Daoy (cell line): Measurements from ENCODE around the gene ARHGAP12. TPM values are rescaled to one million over a fixed set of nuclear protein-coding genes. Genes with fewer than 3 reads are reported as not detected.
"Not testable (repeated sequence)": the region's sequence is repeated elsewhere in the genome, so short reads cannot be mapped to it uniquely, and the experiment has no call there.

Experiments used
- DNase-seq: peaks from one replicate; pipeline ENCODE4 v3.0.0-alpha.2; 2015; ENCODE audit warnings: low read depth
- total RNA-seq: library from RNA; depleted of rRNA; stranded (reverse); fragments of >200 nt; shearing (Covaris generic); gene quantifications from 2 replicates; pipeline ENCODE4 v1.2.3, GENCODE V29; 2014; rRNA removed

Gene ARHGAP12, protein sequence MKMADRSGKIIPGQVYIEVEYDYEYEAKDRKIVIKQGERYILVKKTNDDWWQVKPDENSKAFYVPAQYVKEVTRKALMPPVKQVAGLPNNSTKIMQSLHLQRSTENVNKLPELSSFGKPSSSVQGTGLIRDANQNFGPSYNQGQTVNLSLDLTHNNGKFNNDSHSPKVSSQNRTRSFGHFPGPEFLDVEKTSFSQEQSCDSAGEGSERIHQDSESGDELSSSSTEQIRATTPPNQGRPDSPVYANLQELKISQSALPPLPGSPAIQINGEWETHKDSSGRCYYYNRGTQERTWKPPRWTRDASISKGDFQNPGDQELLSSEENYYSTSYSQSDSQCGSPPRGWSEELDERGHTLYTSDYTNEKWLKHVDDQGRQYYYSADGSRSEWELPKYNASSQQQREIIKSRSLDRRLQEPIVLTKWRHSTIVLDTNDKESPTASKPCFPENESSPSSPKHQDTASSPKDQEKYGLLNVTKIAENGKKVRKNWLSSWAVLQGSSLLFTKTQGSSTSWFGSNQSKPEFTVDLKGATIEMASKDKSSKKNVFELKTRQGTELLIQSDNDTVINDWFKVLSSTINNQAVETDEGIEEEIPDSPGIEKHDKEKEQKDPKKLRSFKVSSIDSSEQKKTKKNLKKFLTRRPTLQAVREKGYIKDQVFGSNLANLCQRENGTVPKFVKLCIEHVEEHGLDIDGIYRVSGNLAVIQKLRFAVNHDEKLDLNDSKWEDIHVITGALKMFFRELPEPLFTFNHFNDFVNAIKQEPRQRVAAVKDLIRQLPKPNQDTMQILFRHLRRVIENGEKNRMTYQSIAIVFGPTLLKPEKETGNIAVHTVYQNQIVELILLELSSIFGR
- total RNA-seq, result 16.9 and 20.7 TPM in 2 replicates

DNA sequence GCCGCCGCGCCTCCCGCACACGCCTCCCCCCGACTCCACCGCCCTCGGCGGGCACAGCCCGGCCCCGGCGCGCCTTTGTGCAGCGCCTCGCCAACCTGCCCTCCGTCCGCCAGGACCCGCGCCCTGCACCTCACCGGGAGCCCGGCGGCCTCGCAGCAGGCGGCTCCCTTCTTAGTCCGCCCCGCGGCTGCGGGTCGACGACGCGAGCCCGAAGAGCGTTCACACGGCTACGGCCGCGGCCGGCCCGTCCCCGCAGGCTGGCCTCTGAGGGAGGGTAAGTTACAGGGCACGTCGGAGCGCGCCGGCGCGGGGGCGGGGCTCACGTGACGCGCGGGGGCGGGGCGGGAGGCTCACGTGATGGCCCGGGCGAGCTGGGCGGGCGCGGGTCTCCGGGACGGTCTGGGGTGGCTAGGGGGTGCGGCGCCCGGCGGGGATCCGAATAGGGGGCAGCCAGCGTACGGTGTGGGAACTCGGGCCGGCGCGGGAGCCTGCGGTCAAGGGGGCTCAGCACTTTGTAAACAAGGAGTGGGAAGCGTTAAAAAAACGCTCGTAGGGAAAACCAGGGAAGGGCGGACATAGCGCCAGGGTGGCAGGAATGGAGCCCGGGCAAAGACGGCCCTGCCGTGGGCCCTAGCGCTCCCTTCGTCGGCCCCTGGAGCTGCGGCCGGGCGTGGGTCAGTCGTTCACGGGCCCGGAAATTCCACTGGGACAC, at the start of gene ARHGAP12:
TSS of gene ARHGAP12 (minus strand) at position 283 of the 712 bp plus-strand sequence. CDS start 19,976 bp downstream, outside the sequence.
- peak; percentile 89 for DNase-seq

DNA sequence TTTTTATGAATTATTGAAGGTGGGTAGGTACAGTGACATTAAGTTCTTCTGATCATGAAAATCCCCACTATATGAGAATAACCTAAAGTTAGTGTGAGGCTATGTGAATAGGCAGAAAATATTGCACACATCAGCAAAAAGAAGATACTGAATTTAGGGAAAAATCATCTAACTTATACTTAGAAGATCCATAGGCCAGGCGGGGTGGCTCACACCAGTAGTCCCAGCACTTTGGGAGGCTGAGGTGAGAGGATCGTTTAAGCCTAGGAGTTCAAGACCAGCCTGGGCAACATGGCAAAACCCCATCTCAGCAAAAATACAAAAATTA, 49.5 kb upstream of the ARHGAP12 start:
- no peak for DNase-seq

DNA sequence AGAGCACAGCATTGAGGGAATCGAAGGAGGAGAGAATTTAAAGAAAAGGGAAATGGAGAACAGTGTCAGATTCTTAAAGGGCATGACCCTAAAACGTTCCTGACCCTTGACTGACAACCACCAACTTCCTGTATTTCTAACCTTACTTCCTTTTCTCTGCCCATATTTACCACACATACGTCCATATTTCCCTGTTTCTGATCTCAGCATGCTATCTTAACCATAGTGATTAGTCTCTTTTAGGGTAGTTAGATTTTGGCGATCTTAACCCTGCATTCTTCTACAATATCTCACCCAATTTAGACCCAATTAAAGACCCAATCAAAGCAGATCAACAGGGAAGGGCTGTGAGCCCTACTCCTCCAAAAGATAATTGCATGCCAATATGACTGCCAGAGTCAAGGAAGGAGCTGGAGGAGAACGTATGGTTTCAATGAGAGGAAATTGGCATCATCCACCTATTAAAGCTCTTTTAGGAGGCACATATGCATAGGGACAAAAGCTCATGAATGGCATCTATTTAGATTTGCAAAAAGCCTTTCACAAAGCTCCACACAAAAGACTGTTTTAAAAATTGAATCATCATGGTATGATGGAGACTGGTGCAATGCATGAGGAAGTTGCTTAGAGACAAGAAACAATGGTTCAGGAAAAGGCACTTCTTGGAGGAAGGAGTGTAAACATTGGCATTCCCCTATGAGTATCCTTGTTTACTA, 49.0 kb upstream of the ARHGAP12 start:
- no peak for DNase-seq

DNA sequence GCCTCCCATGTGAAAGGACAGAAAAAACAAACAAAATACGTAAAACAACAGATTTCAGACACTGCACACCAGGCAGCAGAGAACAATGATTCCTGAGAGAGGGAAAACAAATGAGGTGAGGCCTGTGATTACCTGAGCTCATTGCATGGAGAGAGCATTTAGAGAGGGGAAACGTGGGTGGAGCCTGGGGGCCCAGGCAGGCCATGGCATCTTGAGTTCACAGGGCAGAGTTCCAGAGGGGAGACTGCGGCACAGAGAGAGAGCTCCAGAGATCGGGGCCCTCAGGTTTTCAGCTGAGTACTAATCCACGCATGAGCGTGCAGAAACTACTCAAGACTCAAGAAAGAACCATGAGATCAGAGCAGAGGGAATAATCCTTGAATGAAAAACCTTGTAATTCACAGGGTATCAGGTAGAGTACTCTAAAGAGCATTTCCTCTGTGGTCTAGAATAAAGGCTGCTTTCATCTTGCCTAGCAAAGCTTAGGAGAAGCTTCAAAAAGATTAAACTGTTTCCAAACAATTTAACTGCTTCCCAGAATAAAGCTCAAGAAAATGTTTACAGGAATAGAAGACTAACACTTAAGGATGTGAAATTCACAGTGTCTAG, 46.6 kb upstream of the ARHGAP12 start:
- no peak for DNase-seq

DNA sequence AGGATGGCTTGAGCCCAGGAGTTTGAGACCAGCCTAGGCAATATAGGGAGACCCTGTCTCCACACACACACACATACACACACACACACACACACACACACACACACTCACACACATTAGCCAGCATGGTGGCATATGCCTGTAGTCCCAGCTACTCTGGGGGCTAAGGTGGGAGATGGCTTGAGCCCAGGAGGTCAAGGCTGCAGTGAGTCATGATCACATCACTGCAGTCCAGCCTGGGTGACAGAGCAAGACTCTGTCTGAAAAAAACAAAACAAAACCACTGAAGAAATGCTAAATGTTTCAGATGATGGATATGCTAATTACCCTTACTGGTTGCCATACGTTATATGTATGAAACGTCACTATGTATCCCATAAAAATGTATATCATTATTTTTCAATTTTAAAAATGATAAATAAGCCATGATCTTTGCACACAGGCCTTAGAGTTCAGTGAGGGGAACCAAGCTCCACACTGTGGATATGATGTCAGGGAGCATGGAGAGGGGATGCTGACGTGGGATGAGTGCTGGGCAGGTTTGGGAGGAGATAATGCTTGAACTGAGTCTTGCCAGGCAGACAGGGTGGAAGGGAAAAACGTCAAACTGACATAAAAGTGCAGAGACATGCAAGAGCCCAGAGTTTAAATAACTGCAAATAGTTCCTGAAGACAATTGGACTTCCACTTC, 45.9 kb upstream of the ARHGAP12 start:
- DNase-seq, result peak; percentile 31

DNA sequence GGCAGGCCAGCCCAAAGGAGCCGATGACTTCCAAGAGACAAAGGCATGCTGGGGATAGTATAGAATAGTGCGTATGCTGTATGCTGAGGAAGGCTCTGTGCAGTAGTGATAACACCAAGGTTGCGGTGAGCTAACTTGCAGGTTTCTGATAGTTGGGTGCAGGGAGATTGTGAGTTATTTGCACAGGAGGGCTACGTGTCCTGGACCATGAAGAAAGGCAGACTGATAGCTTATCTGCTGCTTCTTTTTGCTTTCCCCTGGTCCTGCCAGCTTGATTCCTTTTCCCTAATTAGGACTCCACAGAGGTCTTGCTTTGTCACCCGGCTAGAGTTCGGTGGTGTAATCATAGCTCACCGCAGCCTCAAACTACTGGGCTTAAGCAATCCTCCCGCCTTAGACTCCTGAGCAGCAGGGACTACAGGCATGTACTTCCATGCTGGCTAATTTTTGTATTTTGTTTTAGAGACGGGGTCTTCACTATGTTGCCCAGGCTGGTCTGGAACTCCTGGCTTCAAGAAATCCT, 43.9 kb upstream of the ARHGAP12 start:
- DNase-seq, result no peak

DNA sequence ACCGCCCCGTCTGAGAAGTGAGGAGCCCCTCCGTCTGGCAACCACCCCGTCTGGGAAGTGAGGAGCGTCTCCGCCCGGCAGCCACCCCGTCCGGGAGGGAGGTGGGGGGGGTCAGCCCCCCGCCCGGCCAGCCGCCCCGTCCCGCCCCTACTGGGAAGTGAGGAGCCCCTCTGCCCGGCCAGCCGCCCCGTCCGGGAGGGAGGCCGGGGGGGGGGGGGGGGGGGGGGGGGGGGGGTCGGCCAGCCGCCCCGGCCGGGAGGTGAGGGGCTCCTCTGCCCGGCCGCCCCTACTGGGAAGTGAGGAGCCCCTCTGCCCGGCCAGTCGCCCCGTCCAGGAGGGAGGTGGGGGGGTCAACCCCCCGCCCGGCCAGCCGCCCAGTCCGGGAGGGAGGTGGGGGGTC, 41.2 kb upstream of the ARHGAP12 start:
- not testable (repeated sequence) for DNase-seq

DNA sequence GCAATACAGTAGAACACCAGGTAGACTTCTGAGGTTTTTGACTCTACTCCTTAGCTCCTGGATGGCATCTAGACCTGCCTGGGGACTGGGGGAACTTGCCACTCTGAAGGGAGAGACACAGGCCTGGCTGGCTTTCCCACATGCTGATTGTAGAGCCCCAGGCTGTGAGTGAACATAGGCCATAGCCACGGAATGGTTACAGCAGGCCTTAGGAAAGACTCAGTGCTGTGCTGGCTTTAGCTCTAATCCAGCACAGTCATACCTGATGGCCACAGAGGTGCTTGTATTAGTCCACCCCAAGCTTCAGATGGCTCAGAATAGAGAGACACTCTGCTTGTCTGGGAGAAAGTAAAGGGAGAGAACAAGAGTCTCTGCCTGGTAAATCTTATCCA, 35.0 kb upstream of the ARHGAP12 start:
- DNase-seq, result no peak

DNA sequence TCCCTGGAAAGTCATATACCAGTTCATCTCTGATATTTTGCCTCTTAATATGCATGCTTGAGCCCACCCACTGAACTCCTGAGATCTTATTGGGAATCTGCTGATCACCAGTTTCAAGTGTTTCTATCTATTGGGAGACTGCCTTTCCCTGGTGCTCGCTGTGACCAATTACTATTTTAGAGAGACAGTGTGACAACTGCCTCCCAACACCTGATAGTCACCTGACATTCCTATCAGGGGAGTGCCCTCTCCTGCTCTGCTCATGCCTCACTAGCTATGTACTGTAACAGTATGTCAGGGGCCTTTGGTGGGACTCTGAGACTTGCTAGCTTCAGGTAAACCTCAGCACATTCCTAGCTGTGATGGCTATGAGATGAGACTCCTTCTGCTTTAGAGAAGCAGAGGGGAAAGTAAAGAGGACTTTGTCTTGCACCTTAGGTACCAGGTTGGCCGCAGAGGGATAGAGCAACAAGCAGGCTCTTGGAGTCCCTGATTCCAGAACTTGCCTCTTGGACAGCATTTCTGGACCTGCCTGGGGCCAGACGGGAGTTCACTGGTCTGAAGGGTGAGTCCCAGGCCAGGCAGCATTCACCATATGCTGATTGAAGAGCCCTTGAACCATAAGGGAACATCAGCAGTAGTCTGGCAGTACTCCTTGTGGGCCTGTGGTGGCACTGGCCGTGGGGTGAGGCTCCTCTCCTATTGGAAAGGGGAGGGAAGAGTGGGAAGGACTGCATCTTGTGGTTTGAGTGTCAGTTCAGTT, 34.4 kb upstream of the ARHGAP12 start:
- no peak for DNase-seq

DNA sequence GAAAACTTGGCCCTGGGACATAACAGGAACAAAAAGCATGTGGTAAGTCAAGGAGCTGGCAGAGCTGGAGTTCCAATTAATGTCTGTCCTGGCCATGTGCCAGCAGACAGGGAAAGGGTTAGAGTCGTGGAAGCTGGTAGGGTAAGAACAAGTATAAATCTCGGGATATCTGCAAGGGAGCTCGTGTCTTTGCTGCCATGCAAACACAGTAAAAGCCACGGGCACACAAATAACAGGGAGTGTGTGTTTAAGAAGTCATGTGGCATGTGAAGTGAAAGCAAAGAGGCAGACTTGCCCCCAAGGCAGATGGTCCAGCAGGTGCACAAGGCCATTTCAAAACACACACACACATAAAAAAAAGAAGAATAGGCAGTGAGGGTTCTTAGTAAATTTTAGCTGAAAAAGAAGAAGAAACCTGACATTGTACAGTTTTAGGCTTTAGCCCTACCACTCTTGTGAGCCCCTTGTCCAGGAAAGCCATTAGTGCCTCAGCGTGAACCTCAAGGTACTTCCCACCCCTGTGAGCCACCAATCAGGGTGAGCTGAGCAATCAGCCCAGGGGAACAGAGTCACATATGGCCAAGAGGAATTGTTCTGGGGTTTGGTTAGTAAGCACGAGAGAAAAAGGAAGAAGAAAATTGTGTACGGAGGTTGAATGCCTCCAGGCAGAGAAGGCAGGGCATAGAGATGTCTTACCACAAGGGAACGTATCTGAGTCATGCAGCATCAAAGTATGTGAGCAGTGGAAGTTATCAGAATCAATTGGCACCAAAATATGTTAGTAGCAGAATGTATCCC, 32.8 kb upstream of the ARHGAP12 start:
- peak; percentile 74 for DNase-seq

DNA sequence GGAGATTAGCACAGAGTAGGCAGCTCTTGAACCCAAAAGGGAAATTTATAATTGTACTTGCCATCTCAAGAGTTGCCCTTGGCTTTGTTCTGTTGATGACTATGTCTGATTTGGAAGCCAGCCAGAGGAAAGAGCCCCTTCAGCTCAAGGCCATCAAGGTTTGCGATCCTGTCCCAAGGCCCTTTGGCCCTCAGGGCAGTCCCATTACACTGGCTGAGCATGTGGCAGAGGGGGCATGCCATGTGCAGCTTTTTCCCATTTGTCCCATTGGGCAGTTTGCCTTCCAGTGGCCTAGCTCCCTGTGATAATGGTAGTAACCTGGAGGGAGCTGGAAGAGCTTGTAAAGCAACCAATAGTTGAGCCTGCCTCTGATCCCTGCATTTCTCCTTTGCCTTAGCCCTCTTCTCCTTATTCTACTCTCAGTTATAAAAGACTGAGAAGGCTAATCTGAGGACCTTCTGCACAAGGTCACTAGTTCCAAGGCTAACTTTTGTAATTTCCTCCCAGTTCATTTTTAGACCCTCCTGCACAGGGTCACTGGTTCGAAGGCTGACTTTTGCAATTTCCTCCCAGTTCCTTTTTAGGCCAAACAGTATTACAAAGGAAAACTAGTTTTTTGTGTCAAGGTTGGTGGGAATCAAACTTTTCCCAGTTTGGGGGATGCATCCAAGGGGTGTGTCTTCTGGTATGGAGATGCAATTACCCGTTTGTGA, 31.0 kb upstream of the ARHGAP12 start:
- no peak for DNase-seq

DNA sequence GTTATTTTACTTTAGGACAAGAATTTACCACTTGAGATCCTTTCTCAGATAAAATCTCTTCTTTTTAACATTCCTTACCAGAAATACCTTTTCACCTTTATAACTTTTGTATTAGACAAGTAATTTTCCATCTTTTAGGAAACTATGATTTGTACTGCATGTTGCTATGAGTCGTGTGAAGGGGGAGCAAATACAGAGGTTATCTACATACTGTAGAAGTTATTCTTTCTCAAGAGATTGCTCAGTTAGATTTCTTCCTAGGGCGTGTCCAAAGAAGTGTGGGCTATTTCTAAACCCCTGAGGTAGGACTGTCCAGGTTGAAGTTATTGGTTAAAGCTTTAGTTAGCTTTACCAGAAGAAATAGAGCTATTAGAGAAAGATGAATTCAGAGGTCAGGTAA, 30.2 kb upstream of the ARHGAP12 start:
- DNase-seq, result no peak

DNA sequence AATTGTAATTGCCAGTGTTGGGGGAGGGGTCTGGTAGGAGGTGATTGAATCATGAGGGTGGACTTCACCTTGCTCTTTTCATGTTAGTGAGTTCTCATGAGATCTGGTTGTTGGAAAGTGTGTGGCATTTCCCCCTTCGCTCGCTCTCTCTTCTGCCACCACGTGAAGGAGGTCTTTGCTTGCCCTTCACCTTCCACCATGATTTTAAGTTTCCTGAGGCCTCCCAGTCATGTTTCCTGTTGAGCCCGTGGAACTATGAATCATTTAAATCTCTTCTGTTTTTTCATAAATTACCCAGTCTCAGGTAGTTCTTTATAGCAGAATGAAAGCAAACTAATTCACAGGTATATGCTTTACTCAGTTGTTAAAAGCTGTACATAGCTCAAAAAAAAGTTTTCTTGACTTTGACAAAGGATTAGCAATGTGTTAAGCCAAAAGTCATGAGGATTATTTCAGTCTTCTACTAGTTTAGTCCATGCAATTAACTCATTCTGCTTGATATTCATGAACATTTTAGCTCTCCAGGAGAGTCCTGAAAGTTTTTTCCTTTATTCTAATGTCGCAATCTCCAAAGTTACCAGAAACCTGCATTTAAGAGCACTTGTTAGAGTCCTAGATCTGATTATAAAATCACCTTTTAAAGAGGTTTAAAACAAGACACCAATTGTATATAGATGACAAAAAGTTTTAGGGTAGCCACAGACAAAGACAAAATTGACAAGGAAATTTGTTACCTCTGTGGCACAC, 27.7 kb upstream of the ARHGAP12 start:
- DNase-seq, result no peak

DNA sequence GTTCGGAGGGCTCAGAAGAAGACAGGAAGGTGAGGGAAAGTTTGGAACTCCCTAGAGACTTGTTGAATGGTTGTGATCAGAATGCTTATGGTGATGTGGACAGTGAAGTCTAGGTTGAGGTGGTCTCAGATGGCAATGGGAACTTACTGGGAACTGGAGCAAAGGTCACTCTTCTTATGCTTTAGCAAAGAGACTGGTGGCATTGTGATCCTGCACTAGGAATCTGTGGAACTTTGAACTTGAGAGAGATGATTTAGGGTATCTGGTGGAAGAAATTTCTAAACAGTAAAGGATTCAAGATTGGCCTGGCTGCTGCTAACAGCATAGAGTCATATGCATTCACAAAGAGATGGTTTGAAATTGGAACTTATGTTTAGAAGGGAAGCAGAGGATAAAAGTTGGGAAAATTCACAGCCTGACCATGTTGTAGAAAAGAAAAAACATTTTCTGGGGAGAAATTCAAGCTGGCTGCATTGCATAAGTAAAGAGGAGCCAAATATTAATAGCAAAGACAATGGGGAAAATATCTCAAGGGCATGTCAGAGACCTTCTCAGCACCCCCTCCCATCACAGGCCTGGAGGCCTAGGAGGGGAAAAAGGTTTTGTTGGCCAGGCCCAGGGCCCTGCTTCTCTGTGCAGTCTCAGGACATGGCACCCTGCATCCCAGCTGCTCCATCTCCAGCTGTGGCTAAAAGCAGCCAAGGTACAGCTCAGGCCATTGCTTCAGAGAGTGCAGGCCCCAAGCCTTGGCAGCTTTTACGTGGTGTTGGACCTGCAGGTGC, 26.0 kb upstream of the ARHGAP12 start:
- no peak for DNase-seq

DNA sequence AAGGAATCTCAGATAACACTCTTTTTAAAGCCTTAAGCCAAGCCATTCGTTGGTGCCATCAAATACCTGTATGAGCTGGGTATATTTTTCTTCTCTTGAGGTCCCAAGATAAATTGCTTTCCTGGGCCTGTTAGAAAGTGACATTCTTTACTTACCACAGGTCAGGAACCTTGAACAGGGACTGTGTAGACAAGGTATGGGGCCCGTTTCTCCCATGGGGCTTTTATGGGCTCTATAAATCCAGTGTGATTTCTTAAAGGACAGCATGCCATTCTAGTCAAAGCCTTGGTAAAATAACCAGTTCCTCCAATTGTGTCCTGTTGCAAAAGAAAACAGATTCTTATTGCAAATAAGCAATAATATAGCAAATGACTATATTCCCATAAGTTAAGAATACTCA, 24.8 kb upstream of the ARHGAP12 start:
- DNase-seq, result no peak

DNA sequence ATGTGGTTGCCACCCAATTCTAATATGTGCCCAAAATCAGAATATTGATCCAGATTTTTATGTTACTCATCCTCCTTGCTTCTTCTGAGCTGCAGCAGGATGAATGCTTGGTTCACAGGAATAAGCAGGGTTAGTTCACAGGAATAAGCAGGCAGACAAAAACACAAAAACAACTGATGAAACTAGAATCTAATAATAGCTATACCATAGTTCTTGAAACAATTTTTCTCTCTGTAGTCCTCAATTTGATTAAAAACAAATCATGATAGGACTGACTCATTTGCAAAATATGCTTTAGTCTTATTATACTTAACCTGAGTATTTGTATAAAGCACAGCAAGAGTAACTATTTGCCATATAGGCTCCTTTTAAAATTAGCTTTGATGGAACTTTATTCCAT, 24.4 kb upstream of the ARHGAP12 start:
- DNase-seq, result no peak

DNA sequence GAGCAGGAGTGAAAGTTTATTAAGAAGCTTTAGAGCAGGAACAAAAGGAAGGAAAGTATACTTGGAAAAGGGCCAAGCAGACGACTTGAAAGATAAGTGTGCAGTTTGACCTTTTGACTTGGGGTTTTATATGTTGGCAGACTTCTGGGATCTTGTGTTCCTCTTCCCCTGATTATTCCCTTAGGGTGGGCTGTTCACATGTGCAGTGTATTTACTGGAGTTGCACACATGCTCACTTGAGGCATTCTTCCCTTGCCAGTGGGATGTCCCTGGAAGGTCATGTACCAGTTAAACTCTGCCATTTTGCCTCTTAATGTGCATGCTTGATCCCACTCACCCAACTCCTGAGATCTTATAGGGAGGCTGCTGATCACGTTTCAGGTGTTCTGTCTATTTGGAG, 23.4 kb upstream of the ARHGAP12 start:
- no peak for DNase-seq
